DOHH2 (cell line): ENCODE measurements around the gene ZNF101.

Experiments
- CTCF ChIP-seq: fragments of 200-600 bp; sonication (generic); IDR thresholded peaks from one replicate; pipeline ENCODE4 v1.5.1; 2014; ENCODE audit warnings: antibody characterized with exemption, mild to moderate bottlenecking, low read depth, low read length; ENCODE audit not compliant: poor library complexity, severe bottlenecking
- EZH2phosphoT487 ChIP-seq: fragments of 200-600 bp; sonication (generic); IDR thresholded peaks from 2 replicates; pipeline ENCODE4 v1.6.1; 2017; ENCODE audit warnings: borderline replicate concordance, mild to moderate bottlenecking, antibody characterized with exemption, low read length, moderate library complexity, mixed read lengths

GRCh38 chr19:19650331-19650730 is 18.3 kb upstream of the ZNF101 start:
- no peak for TF ChIP-seq CTCF
- TF ChIP-seq EZH2phosphoT487: no peak
